ENCODE data around the gene C1QTNF9. TPM values are rescaled to one million over a fixed set of nuclear protein-coding genes. Genes with fewer than 3 reads are reported as not detected.
"Not testable (repeated sequence)": the region's sequence is repeated elsewhere in the genome, so short reads cannot be mapped to it uniquely, and the experiment has no call there.

C1QTNF9 gene
- total RNA-seq, 1 donor from 2014 or later: not detected

GRCh38 chr13:24323036-24323738 is 13.8 kb downstream of the C1QTNF9 start:
- Mint-ChIP-seq H3K9me3 (ENCODE audit: low read depth) (no peaks in the 10 kb centered on the region), H3K36me3 (ENCODE audit: insufficient read depth) (no peaks in the 10 kb centered on the region), H3K27ac (no peak overlapping the region), H3K27me3 (peaks cover 6% of the 10 kb centered on the region), H3K4me1 (ENCODE audit: low read depth) (no peaks in the 10 kb centered on the region), H3K4me3 (ENCODE audit: low read depth) (no peak overlapping the region)
- no peak for DNase-seq (ENCODE audit: low spot score, unreplicated experiment)
- no peak for TF ChIP-seq CTCF (IDR thresholded peaks at IDR 0.05; ENCODE audit: unreplicated experiment)

GRCh38 chr13:24323739-24324075 is 14.3 kb downstream of the C1QTNF9 start:
- Mint-ChIP-seq H3K4me1 (ENCODE audit: low read depth) (no peaks in the 10 kb centered on the region), H3K27me3 (peaks cover 9% of the 10 kb centered on the region)
- DNase-seq (ENCODE audit: low spot score, unreplicated experiment): no peak

GRCh38 chr13:24327598-24327997 is 18.2 kb downstream of the C1QTNF9 start:
- not testable (repeated sequence) for H3K27ac Mint-ChIP-seq; H3K4me1 Mint-ChIP-seq (ENCODE audit: low read depth); H3K4me3 Mint-ChIP-seq (ENCODE audit: low read depth); DNase-seq (ENCODE audit: low spot score, unreplicated experiment); H3K36me3 Mint-ChIP-seq (ENCODE audit: insufficient read depth); H3K9me3 Mint-ChIP-seq (ENCODE audit: low read depth)
- peaks cover 13% of the 10 kb centered on the region for H3K27me3 Mint-ChIP-seq

More at GRCh38 chr13:24323739-24324075, 14.3 kb downstream of the C1QTNF9 start:
- no peaks in the 10 kb centered on the region for H3K36me3 Mint-ChIP-seq (ENCODE audit: insufficient read depth)
- TF ChIP-seq CTCF (IDR thresholded peaks at IDR 0.05; ENCODE audit: unreplicated experiment): no peak
- no peak overlapping the region for H3K27ac Mint-ChIP-seq
- no peak overlapping the region for H3K4me3 Mint-ChIP-seq (ENCODE audit: low read depth)
- no peaks in the 10 kb centered on the region for H3K9me3 Mint-ChIP-seq (ENCODE audit: low read depth)

GRCh38 chr13:24328145-24328544 is 18.8 kb downstream of the C1QTNF9 start:
- Mint-ChIP-seq H3K36me3 (ENCODE audit: insufficient read depth) (no peaks in the 10 kb centered on the region), H3K27me3 (peaks cover 13% of the 10 kb centered on the region), H3K27ac (no peak overlapping the region), H3K4me1 (ENCODE audit: low read depth) (no peaks in the 10 kb centered on the region), H3K9me3 (ENCODE audit: low read depth) (no peaks in the 10 kb centered on the region), H3K4me3 (ENCODE audit: low read depth) (no peak overlapping the region)
- DNase-seq (ENCODE audit: low spot score, unreplicated experiment): no peak
- no peak for TF ChIP-seq CTCF (IDR thresholded peaks at IDR 0.05; ENCODE audit: unreplicated experiment)

- no peak for DNase-seq (ENCODE audit: low spot score, unreplicated experiment)
- Mint-ChIP-seq H3K27ac (no peak overlapping the region), H3K27me3 (peaks cover 2% of the 10 kb centered on the region), H3K36me3 (ENCODE audit: insufficient read depth) (no peaks in the 10 kb centered on the region), H3K4me1 (ENCODE audit: low read depth) (no peaks in the 10 kb centered on the region), H3K4me3 (ENCODE audit: low read depth) (no peak overlapping the region), H3K9me3 (ENCODE audit: low read depth) (peaks cover 5% of the 10 kb centered on the region)
- TF ChIP-seq CTCF (IDR thresholded peaks at IDR 0.05; ENCODE audit: unreplicated experiment): no peak
These were observed 29.3 kb downstream of the C1QTNF9 start for GRCh38 chr13:24338721-24339120.

GRCh38 chr13:24339937-24340607 is 30.7 kb downstream of the C1QTNF9 start:
- H3K27ac Mint-ChIP-seq: no peak overlapping the region
- no peaks in the 10 kb centered on the region for H3K4me1 Mint-ChIP-seq (ENCODE audit: low read depth)
- H3K36me3 Mint-ChIP-seq (ENCODE audit: insufficient read depth): no peaks in the 10 kb centered on the region
- H3K27me3 Mint-ChIP-seq: peaks cover 2% of the 10 kb centered on the region
- H3K9me3 Mint-ChIP-seq (ENCODE audit: low read depth): peaks cover 5% of the 10 kb centered on the region
- no peak for TF ChIP-seq CTCF (IDR thresholded peaks at IDR 0.05; ENCODE audit: unreplicated experiment)
- DNase-seq (ENCODE audit: low spot score, unreplicated experiment): no peak
- no peak overlapping the region for H3K4me3 Mint-ChIP-seq (ENCODE audit: low read depth)
